GOT3 (cell line): ENCODE measurements around the gene GNAO1.

Source experiments
- DNase-seq: peaks from one replicate; lab custom pipeline; 2025; ENCODE audit warnings: mixed read lengths; lab: John Stamatoyannopoulos, UW

GNAO1 gene

DNA sequence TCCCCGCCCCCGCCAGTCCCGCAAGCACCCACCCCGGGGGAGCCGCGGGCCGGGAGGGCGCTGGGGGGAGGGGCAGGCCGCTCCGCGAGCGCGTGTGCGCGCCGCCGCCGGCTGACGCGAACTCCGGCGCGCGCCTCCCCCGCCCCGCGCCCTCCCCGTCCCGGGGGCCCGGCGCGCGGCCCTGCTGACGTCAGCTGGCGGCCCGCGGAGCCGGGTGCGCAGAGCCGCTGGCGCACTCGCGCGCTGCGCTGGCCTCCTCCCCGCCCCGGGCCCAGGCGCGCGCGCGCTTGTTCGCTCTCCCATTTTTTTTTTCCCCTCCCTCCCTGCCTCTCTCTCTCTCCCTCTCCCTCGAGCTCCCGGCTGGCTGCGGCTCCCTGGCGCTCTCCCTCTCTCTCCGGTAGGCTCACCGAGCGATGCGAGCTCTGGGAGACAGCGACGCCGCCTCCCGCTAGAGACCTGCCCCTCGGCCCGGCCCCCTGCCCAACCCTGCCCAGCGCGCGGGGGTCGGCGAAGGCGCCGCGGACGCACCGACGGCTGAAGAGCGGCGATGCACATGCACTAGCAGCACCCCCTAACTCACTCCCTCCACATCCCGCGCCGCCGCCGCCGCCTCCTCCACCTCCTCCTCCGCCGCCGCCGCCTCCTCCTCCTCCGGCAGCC lies at the start of gene GNAO1:
TSS of gene GNAO1 (plus strand) at position 334 of the 660 bp plus-strand sequence. CDS start 747 bp downstream, outside the sequence.
- DNase-seq = no peak

DNA sequence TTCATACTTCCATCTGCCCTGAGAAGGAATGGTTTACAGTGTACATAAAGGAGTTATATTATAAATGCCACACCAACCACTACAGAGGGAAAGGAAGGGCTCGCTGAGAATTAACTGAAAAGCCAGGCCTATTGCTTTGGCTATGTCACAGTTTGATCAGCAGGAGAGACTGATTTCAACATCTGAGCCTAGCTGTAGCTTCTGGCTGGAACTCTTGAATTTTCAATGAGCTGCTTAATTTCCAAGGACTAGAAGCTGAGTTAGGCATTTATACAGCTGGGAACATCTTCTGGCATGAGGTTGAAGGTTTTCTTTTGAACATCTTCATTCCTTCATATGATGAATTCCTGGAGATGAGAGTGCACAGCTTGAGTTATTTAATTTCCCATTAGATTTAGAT lies 47.6 kb upstream of the GNAO1 start:
- DNase-seq = no peak

GRCh38 chr16:56145369-56145768 lies 45.9 kb upstream of the GNAO1 start:
- DNase-seq = no peak

- no peak for DNase-seq
Measured at GRCh38 chr16:56151621-56152020, 39.7 kb upstream of the GNAO1 start.

- no peak for DNase-seq
Measured at GRCh38 chr16:56161658-56162057, 29.6 kb upstream of the GNAO1 start.

- no peak for DNase-seq
Measured at GRCh38 chr16:56163089-56163488, 28.2 kb upstream of the GNAO1 start.

DNA sequence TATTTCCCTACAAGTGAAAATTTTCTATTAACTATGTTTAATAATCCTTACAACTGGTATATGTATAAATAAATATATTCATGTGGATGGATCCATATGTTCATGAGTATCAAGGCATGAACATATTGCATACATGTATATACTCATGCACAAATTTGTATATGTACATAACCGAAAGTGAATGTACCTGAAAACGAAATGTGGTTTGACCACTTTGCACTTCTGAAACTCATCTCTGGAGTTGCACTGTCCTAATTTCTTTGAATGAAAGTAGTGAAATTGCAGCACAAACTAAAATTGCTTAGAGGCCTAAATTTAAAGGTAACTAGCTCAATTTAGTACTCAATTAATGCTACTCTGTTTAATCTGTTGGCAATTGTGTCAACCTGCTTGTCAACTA lies 27.4 kb upstream of the GNAO1 start:
- DNase-seq = no peak

- DNase-seq = no peak
Measured at GRCh38 chr16:56164636-56165035, 26.7 kb upstream of the GNAO1 start.

- DNase-seq = no peak
Measured at GRCh38 chr16:56174411-56174810, 16.9 kb upstream of the GNAO1 start.

GRCh38 chr16:56181401-56181800 lies 9.9 kb upstream of the GNAO1 start:
- no peak for DNase-seq

- DNase-seq = no peak
Measured at GRCh38 chr16:56183266-56183665, 8.0 kb upstream of the GNAO1 start.

- no peak for DNase-seq
Measured at GRCh38 chr16:56190048-56190676, 1.1 kb upstream of the GNAO1 start.

DNA sequence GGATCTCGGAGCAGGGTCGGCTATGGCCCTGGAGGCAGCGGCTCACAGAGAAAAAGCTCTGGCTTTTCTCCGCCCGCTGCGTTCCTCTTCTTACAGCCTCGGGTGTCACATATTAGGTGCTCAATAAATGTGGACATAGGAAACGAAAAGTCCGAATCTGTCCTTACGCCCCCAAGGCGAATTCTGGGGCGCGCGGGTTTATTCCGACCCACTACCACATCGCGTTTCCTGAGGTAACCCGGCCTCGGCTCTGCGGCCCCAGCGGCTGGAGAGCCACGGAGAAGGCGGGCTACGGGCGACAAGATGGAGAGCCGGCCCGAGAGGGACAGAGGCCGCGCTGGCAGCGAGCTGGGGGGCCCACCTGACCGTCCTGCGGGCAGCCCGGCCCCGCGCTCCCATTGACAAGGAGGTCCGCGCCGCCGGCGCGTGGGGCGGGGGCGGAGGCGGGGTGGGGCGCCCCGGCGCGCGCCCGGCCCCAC lies 573 bp upstream of the GNAO1 start:
- no peak for DNase-seq

DNA sequence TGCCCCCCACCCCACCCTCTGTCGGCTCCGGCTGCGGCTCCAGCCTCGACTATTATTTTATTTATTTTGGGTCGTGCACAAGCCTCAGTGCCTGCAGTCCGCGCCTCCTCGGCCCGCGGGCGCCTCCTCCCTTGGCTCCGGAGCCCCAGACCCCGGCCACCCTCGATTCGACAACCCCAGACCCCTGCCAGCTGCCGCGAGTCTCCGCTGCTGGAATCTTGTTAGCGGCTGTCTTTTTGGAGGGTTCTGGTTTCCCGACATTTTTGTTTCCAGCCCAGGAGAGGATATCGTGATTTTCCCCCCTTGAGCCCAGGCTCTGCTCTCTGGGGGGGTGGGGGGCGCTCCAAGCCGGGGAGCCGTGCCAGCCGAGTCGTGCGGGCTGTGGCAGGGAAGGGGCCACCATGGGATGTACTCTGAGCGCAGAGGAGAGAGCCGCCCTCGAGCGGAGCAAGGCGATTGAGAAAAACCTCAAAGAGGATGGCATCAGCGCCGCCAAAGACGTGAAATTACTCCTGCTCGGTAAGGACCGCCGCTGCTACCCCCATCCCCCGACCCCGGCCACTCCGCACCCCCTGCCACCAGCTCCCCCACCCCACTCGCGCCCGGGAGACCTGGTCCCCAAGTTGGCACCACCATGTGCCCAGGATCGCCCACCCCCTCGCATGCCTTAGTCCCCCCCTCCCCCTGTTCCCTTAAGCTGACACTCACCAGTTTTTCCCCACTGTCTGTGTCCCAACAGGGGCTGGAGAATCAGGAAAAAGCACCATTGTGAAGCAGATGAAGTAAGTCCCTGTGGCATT lies 746 bp downstream of the GNAO1 start:
- no peak for DNase-seq

DNA sequence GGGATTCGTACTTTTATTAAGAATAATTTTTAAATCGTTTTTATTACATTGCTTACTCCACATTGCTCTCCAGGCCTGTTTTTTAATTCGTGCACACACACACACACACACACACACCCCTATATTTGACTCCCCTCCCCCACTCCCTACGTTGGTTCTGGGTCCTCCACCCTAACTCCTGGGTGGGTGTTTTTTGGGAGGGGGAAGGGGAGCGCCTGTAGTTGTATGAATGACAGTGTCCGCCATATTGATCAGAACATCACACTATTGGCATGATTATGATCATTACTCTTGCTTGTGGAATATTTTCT lies 1.3 kb downstream of the GNAO1 start:
- DNase-seq = no peak

- DNase-seq = no peak
Measured at GRCh38 chr16:56192986-56193945, 2.0 kb downstream of the GNAO1 start.

GRCh38 chr16:56193951-56194726 lies 2.9 kb downstream of the GNAO1 start:
- DNase-seq = no peak

GRCh38 chr16:56195151-56195550 lies 3.9 kb downstream of the GNAO1 start:
- DNase-seq = no peak

GRCh38 chr16:56196381-56196780 lies 5.1 kb downstream of the GNAO1 start:
- DNase-seq = no peak

DNA sequence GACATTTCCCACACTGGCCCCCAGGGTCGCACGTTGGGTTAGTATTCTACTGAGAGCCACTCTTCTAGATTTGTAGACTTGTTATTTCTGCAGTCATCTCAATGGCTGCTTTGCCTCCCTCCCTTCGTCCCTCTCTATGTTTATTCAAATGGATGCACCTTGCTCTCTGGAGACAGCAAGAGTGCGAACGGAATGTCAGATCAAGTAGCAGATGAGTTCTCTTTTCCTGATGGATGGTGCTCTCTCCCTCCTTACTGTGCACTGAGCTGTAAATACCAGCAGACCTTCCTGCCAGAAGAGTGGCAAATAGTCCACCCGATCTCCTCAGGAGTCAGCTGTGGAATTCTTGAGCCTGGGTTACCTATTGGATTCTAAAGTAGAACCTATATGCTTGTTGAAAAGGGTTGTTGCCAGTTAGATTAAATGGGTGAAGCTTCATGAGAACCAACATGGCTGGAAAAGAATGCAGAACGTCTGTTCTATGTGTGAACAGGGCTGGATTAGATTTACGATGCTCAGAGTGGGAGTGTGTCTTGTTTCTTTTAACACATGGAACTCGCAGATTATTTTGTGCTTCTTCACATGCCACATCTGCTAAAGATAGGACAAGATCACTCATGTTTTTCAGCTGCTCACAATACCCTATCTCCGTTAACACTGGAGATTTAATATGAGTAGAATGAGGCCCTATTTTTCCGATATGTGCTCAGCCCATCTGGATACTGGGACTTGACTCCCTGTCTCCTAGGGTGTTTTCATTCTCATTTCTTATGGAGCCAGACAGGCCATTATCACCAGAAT lies 6.1 kb downstream of the GNAO1 start:
- DNase-seq = no peak
